ENCODE data around the gene TOMM5.

- TF ChIP-seq, protein P1, sequence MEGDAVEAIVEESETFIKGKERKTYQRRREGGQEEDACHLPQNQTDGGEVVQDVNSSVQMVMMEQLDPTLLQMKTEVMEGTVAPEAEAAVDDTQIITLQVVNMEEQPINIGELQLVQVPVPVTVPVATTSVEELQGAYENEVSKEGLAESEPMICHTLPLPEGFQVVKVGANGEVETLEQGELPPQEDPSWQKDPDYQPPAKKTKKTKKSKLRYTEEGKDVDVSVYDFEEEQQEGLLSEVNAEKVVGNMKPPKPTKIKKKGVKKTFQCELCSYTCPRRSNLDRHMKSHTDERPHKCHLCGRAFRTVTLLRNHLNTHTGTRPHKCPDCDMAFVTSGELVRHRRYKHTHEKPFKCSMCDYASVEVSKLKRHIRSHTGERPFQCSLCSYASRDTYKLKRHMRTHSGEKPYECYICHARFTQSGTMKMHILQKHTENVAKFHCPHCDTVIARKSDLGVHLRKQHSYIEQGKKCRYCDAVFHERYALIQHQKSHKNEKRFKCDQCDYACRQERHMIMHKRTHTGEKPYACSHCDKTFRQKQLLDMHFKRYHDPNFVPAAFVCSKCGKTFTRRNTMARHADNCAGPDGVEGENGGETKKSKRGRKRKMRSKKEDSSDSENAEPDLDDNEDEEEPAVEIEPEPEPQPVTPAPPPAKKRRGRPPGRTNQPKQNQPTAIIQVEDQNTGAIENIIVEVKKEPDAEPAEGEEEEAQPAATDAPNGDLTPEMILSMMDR (IDR thresholded peaks at IDR 0.05), result no peak
- peak; percentile 57 to 87 (median 74) for TF ChIP-seq EP300 (IDR thresholded peaks at IDR 0.05)
- peak; percentile 73 to 78 (median 74) for TF ChIP-seq POLR2AphosphoS5 (IDR thresholded peaks at IDR 0.05)
Observed at GRCh38 chr9:37583522-37584121, 8.8 kb downstream of the TOMM5 start.

Data from sigmoid colon (tissue), 4 donors.